Heart left ventricle (tissue), 16 donors: ENCODE data around the gene NOP56. TPM values are rescaled to one million over a fixed set of nuclear protein-coding genes. Genes with fewer than 3 reads are reported as not detected.

Source experiments
- ATAC-seq, 4 donors: fragments of 200-7000 bp; cut with Tn5 transposase; one replicate each; pipeline ENCODE4 v1.9.1; 2020 to 2022; ENCODE audit warnings: moderate library complexity in 4 of 4, mild to moderate bottlenecking in 3 of 4, moderate number of reproducible peaks in 1 of 4
- DNase-seq, 5 donors: peaks; one replicate each; pipeline ENCODE4 v3.0.0-alpha.2; 2020
- H3K27ac ChIP-seq, 12 donors: fragments of 200-600 bp; sonication (generic) in 4 of 12; one replicate each; pipeline versions ENCODE4 v1.5.0 to v1.8.0; 2016 to 2022; ENCODE audit warnings: mild to moderate bottlenecking in 2 of 12
- H3K27me3 ChIP-seq, 9 donors: fragments of 200-600 bp; sonication (generic) in 2 of 9; one replicate each; pipeline versions ENCODE4 v1.5.1 to v1.8.0; 2016 to 2022; ENCODE audit warnings: mild to moderate bottlenecking in 3 of 9
- H3K36me3 ChIP-seq, 9 donors: fragments of 200-600 bp; sonication (generic) in 2 of 9; one replicate each; pipeline versions ENCODE4 v1.5.0 to v1.8.0; 2018 to 2022; ENCODE audit warnings: mild to moderate bottlenecking in 2 of 9
- H3K4me1 ChIP-seq, 12 donors: fragments of 200-600 bp; sonication (generic) in 4 of 12; one replicate each; pipeline versions ENCODE4 v1.5.0 to v1.8.0; 2016 to 2022; ENCODE audit warnings: mild to moderate bottlenecking in 3 of 12
- H3K4me3 ChIP-seq, 12 donors: fragments of 200-600 bp; sonication (generic) in 4 of 12; one replicate each; pipeline versions ENCODE4 v1.5.0 to v1.8.0; 2017 to 2022; ENCODE audit warnings: mild to moderate bottlenecking in 9 of 12, moderate library complexity in 4 of 12
- H3K9me3 ChIP-seq, 12 donors: fragments of 200-600 bp; sonication (generic) in 4 of 12; one replicate each; pipeline versions ENCODE4 v1.5.0 to v1.8.0; 2016 to 2022; ENCODE audit warnings: mild to moderate bottlenecking in 1 of 12
- POLR2A ChIP-seq, 2 donors: fragments of 450-650 bp; IDR thresholded peaks; one replicate each; pipeline ENCODE4 v1.6.1; 2017; ENCODE audit warnings: antibody characterized with exemption in 2 of 2, mild to moderate bottlenecking in 2 of 2, moderate library complexity in 2 of 2
- WGBS, 4 donors: extraction: QIAGEN DNeasy Blood & Tissue Kit in 2 of 4; methylation state at CpG; one replicate each; pipeline versions ENCODE4 v1.1.5 to v1.1.7; 2013 to 2018; 5-methylcytosine and 5-hydroxymethylcytosine counted together
- intact Hi-C, 10 donors: fragments of 100-400 bp; cut with DNase I; formaldehyde crosslinking; loops; one replicate each; pipeline versions ENCODE4 v1.11.1 to v1.14.2; 2022
- long read RNA-seq, 3 donors: library from polyadenylated mRNA; unstranded; transcript quantifications; one replicate each; pipeline ENCODE4 v2.0.0, GENCODE V29; 2020 to 2021
- polyA plus RNA-seq, 2 donors: library from polyadenylated mRNA; stranded (reverse); fragments of 200-250 nt; gene quantifications; one replicate each; pipeline ENCODE4 v1.2.3, GENCODE V29; 2013
- total RNA-seq, 9 donors: library from RNA; depleted of rRNA in 2 of 9; stranded (reverse); fragments of >200 nt in 2 of 9; fragmentation: NEBNext Ultra II Directional in 3 of 9; extraction: Animal tissue kit (Norgen Biotek cat#: 25700) in 3 of 9; gene quantifications; one replicate each; pipeline versions ENCODE4 v1.1.0 to v1.2.4, GENCODE V29; 2016 to 2023
- TF ChIP-seq, protein P1 (sequence below), 12 donors: fragments of 200-600 bp; sonication (generic) in 4 of 12; IDR thresholded peaks; one replicate each; pipeline versions ENCODE4 v1.5.0 to v1.8.0; 2018 to 2022; ENCODE audit warnings: antibody characterized with exemption in 12 of 12, mild to moderate bottlenecking in 5 of 12
- donor health status: ischemic (EF 13 %, LVEDD 7.1; RV severe dilation, severe dysfunction).
- donor health status: healthy with polysubstance abuse.
- donor health status: DM: no; HTN: yes; CAD: no.
- donor health status: DM: no; HTN: no; CAD: no.
- donor health status: ischemic (EF 25% LVEDD 6.9; RV normal size, moderate dysfunction).
- donor health status: ischemic (EF 25% LVEDD 5.7; RV mildly dilated, moderate dysfunction).
- donor health status: healthy.
- donor health status: DM: yes; HTN: yes; CAD: no.
- donor health status: ischemic (EF 35%, LVEDD 5.7; RV mildly dilated, moderate dysfunction).
- donor health status: nonischemic (EF 11% LVEDD 7.7; RV severe dilation, severe dysfunction).
- donor health status: DM: yes; HTN: yes; CAD: no.
- donor health status: PGD.
- donor health status: ischemic (EF 29% LVEDD 5.4; RV normal size, mild dysfunction).
- donor health status: nonischemic (EF 23%, LVEDD 6.1; RV moderate dilation, normal function).

NOP56 gene, protein sequence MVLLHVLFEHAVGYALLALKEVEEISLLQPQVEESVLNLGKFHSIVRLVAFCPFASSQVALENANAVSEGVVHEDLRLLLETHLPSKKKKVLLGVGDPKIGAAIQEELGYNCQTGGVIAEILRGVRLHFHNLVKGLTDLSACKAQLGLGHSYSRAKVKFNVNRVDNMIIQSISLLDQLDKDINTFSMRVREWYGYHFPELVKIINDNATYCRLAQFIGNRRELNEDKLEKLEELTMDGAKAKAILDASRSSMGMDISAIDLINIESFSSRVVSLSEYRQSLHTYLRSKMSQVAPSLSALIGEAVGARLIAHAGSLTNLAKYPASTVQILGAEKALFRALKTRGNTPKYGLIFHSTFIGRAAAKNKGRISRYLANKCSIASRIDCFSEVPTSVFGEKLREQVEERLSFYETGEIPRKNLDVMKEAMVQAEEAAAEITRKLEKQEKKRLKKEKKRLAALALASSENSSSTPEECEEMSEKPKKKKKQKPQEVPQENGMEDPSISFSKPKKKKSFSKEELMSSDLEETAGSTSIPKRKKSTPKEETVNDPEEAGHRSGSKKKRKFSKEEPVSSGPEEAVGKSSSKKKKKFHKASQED
- total RNA-seq, result 10 to 100 TPM; 24.6 to 78.8 (median 51.0) TPM
- 10 to 100 TPM; 42.3 to 66.8 TPM for polyA plus RNA-seq
- long read RNA-seq, donor 1, transcript NOP56-201 (12 exons, 2,400 nt), result major isoform, 15 of 30 reads
- long read RNA-seq, donor 1, partial matches to known transcripts, result 10 of 30 reads
- long read RNA-seq, donor 1, other reads (novel, unspliced or antisense), result 3 of 30 reads
- long read RNA-seq, donor 2, transcript NOP56-201 (12 exons, 2,400 nt), result major isoform, 28 of 87 reads
- long read RNA-seq, donor 2, partial matches to known transcripts, result 47 of 87 reads
- long read RNA-seq, donor 2, other reads (novel, unspliced or antisense), result 11 of 87 reads
- long read RNA-seq, donor 3, transcript NOP56-201 (12 exons, 2,400 nt), result major isoform, 12 of 24 reads
- long read RNA-seq, donor 3, partial matches to known transcripts, result 9 of 24 reads
- long read RNA-seq, donor 3, other reads (novel, unspliced or antisense), result 2 of 24 reads

DNA sequence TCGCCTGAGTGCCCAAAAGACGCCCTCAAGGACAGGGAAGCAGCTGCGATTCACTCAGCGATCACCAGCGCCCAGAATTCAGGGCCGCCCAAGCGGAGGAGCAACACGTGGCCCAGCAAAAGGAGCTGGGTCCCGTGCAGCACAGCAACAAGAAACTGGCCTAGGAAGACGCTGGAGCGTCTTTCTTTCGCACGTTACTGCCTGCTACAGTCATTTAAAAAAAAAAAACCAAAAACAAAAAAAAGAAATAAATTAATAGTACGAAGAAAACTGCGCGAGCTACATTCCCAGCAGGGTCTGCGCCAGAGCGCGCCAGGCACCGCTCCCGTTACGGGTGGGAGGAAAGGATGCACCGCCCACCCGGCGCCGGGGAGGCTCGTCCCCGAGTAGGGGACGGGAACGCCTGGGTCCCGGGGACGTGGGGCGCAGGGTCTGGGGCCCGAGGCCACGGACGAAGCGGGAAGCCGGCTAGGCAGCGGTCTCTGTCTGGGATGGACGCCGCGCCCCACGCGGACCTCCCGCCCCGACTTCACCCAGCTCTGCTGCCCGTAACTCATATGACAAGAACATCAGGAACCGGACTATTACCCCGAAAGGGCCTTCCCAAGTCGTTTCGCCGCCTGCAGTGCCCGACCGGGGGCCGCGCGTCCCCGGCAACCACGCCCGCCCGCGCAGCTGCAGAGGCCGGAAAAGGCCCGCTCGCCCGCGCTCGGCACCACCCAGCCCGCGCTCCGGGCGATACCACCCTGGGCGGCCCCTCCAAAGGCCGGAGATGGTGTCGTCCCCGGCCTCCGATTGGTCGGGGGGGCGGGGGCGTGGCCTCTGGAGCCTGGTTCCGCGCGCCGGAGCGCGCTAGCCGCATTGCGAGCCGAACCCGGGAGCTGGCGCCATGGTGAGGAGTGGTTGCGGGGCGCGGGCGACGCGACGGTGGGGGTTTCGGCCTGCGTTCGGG is at the start of gene NOP56:
Gene NOP56 (plus strand): TSS at position 861 of the 952 bp plus-strand sequence. CDS start 29 bp downstream, at position 890.
- intact Hi-C loops, result loop anchor here in 1 of 10 donors (5.0 kb wide), 1 partner anchor 130 kb away; no protein-coding TSS in a partner anchor
- peak within 1 kb of the TSS; percentile 71 to 99 (median 90) for H3K4me3 ChIP-seq
- H3K27ac ChIP-seq, result peak within 1 kb of the TSS; percentile 85 to 98 (median 94)
- peak; percentile 18 to 94 for TF ChIP-seq POLR2A (IDR thresholded peaks at IDR 0.05)
- TF ChIP-seq, protein P1, sequence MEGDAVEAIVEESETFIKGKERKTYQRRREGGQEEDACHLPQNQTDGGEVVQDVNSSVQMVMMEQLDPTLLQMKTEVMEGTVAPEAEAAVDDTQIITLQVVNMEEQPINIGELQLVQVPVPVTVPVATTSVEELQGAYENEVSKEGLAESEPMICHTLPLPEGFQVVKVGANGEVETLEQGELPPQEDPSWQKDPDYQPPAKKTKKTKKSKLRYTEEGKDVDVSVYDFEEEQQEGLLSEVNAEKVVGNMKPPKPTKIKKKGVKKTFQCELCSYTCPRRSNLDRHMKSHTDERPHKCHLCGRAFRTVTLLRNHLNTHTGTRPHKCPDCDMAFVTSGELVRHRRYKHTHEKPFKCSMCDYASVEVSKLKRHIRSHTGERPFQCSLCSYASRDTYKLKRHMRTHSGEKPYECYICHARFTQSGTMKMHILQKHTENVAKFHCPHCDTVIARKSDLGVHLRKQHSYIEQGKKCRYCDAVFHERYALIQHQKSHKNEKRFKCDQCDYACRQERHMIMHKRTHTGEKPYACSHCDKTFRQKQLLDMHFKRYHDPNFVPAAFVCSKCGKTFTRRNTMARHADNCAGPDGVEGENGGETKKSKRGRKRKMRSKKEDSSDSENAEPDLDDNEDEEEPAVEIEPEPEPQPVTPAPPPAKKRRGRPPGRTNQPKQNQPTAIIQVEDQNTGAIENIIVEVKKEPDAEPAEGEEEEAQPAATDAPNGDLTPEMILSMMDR (IDR thresholded peaks at IDR 0.05), result no peak
- peaks cover 0 to 35% (median 32%) of the 10 kb centered on the region in 9 donors for H3K36me3 ChIP-seq
- no peaks in the 10 kb centered on the region for H3K27me3 ChIP-seq
- no peaks in the 10 kb centered on the region for H3K9me3 ChIP-seq
- peaks cover 4 to 28% (median 20%) of the 10 kb centered on the region in 12 donors for H3K4me1 ChIP-seq
- ATAC-seq (peak; percentile 96 to 98 (median 98)), DNase-seq (peak; percentile 92 to 97 (median 94))
- WGBS, 4 donors, result 0 to 1% (median 0%) methylated on average over 46 to 101 of the region's 101 CpGs

DNA sequence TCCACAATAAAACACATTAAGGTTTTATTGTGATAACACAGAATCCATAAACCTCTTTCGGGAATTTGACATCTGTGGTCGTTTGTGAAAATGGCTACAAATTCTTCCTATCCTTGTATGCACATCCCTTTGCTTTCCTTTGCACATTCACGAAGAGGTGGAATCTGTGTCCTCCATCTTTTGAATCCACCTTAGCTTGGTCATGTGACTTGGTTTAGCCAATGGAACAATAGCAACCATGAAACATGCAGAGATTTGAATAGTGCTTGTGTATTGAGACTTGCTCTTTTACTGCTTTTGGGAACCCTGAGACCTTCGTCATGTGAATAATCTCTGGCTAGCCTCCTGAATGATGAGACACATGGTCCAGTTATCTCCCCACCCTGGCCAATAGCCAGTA is 49.7 kb upstream of the NOP56 start:
- Histone ChIP-seq H3K4me1 (no peaks in the 10 kb centered on the region), H3K9me3 (peaks cover 0 to 23% (median 11%) of the 10 kb centered on the region in 12 donors), H3K4me3 (no peak overlapping the region), H3K36me3 (no peaks in the 10 kb centered on the region), H3K27ac (no peak overlapping the region), H3K27me3 (peaks cover 0 to 3% (median 0%) of the 10 kb centered on the region in 9 donors)
- intact Hi-C loops, result no loop called here
- no peak for ATAC-seq
- no peak for TF ChIP-seq POLR2A (IDR thresholded peaks at IDR 0.05)
- TF ChIP-seq, protein P1 (IDR thresholded peaks at IDR 0.05), result no peak
- no peak for DNase-seq
- WGBS, 4 donors, result 83 to 88% (median 86%) methylated on average over 4 of the region's 4 CpGs

GRCh38 chr20:2603816-2604505 is 48.5 kb upstream of the NOP56 start:
- ATAC-seq, result no peak
- H3K27me3 ChIP-seq, result peaks cover 0 to 3% (median 0%) of the 10 kb centered on the region in 9 donors
- 64 to 72% (median 66%) methylated on average over 7 of the region's 7 CpGs for WGBS, 4 donors

More at GRCh38 chr20:2603816-2604505, 48.5 kb upstream of the NOP56 start:
- DNase-seq, result no peak
- H3K9me3 ChIP-seq, result peaks cover 0 to 23% (median 11%) of the 10 kb centered on the region in 12 donors
- H3K36me3 ChIP-seq, result no peaks in the 10 kb centered on the region
- H3K27ac ChIP-seq, result no peak overlapping the region
- no peak overlapping the region for H3K4me3 ChIP-seq
- H3K4me1 ChIP-seq, result no peaks in the 10 kb centered on the region
- intact Hi-C loops, result no loop called here
- no peak for TF ChIP-seq POLR2A (IDR thresholded peaks at IDR 0.05)
- TF ChIP-seq, protein P1 (IDR thresholded peaks at IDR 0.05), result no peak
